ENCODE results near the gene GSG1L. TPM values are rescaled to one million over a fixed set of nuclear protein-coding genes. Genes with fewer than 3 reads are reported as not detected.

GSG1L gene
- total and polyA plus RNA-seq, 2 of the 13 experiments (the other 11 are each of a cell fraction or from before 2014, with no cell fraction given), result not detected

DNA sequence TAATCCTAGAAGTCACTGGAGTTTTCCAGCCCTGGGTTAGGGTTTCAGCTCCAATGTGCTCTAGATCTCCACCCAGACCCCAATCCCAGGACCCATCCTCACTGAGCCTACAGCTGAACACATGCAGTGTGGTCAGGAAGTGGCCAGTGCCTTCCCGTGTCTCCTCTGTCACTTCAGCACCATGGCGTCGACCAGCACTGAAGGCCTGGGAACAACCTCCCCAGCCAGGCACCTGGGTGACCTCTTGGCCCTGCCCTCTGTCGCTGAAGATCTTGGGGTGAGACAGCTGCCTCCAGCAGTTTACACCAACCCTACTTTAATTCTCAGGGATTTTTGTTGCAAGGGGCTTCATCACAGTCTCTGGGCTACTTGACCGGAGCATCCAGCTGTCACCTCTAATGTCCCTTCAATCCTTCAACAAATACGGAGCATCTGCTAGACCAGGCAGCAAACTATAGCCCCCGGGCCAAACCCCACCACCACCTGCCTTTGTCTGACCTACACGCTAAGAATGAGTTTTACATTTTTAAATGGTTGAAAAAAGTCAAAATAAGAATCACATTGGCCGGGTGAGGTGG is 18.0 kb upstream of the GSG1L start (continued):
- no peak for TF ChIP-seq ZBTB8A (CRISPR knock-in tag; IDR thresholded peaks at IDR 0.05; ENCODE audit: borderline replicate concordance, low read depth)
- TF ChIP-seq KLF12 (CRISPR knock-in tag; IDR thresholded peaks at IDR 0.05; ENCODE audit: borderline replicate concordance), result no peak

DNA sequence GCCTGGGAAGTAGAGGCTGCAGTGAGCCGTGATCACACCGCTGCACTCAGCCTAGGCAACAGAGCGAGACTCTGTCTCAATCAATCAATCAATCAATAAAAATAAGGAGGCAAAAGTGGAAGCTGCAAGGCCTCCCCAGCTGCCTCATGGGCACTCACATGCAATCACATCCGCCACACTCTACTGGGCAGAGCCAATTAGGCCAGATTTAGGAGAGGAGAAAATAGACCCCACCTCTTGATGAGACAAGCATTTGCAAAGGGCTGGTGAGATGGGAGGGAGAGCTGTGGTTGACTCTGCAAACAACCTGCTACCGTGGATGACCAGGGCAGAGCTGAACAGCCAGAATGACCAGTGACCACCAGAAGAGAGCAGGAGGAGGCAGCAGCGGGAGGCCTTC is 14.7 kb upstream of the GSG1L start:
- DNase-seq (ENCODE audit: low spot score) (no peak), FAIRE-seq (no peak), ATAC-seq (no peak)
- H3K79me2 ChIP-seq (ENCODE audit: insufficient read depth, low read length), result no peaks in the 10 kb centered on the region
- CTCF ChIA-PET (ENCODE audit: low intra/inter-chr PET ratio, low total read pairs), result no interaction called here
- H3K9ac ChIP-seq (ENCODE audit: insufficient read depth, low read depth, low read length), result no peak overlapping the region
- no peaks in the 10 kb centered on the region for H4K20me1 ChIP-seq (ENCODE audit: insufficient read depth, low read length)
- H3K4me3 ChIP-seq (replicated peaks in 1 of 3; ENCODE audit: insufficient read depth in 1 of 3, low read depth in 2 of 3, low read length in 3 of 3), result no peak overlapping the region
- TF ChIP-seq MBD4 (IDR thresholded peaks at IDR 0.05; ENCODE audit: borderline replicate concordance, low read length) (no peak), ATF1 (CRISPR knock-in tag; IDR thresholded peaks at IDR 0.05) (no peak), KDM3A (CRISPR knock-in tag; IDR thresholded peaks at IDR 0.05; ENCODE audit: low read depth) (no peak), MAF1 (CRISPR knock-in tag; IDR thresholded peaks at IDR 0.05; ENCODE audit: borderline replicate concordance) (no peak), ZNF275 (CRISPR knock-in tag; IDR thresholded peaks at IDR 0.05; ENCODE audit: borderline replicate concordance) (no peak), ZHX1 (CRISPR knock-in tag; IDR thresholded peaks at IDR 0.05; ENCODE audit: low read depth) (no peak)
- TF ChIP-seq, protein P1, sequence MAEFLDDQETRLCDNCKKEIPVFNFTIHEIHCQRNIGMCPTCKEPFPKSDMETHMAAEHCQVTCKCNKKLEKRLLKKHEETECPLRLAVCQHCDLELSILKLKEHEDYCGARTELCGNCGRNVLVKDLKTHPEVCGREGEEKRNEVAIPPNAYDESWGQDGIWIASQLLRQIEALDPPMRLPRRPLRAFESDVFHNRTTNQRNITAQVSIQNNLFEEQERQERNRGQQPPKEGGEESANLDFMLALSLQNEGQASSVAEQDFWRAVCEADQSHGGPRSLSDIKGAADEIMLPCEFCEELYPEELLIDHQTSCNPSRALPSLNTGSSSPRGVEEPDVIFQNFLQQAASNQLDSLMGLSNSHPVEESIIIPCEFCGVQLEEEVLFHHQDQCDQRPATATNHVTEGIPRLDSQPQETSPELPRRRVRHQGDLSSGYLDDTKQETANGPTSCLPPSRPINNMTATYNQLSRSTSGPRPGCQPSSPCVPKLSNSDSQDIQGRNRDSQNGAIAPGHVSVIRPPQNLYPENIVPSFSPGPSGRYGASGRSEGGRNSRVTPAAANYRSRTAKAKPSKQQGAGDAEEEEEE (CRISPR knock-in tag; IDR thresholded peaks at IDR 0.05; ENCODE audit: borderline replicate concordance), result no peak
- no peak overlapping the region for H3K4me2 ChIP-seq (ENCODE audit: low read depth, low read length)
- no peaks in the 10 kb centered on the region for H3K9me3 ChIP-seq (ENCODE audit: low read length)
- no peak overlapping the region for H3K27ac ChIP-seq (ENCODE audit: extremely low read length, insufficient read depth, low read length)
- intact Hi-C loops (cut with micrococcal nuclease; ENCODE audit: unreplicated experiment) (no loop called here), in situ Hi-C loops (cut with HindIII; ENCODE audit: extremely low pct_ligation_motif_present, low pct_unique_long_range_greater_than_20kb) (no loop called here)
- no peaks in the 10 kb centered on the region for H3K4me1 ChIP-seq (ENCODE audit: insufficient read depth, low read length)
- H3K36me3 ChIP-seq (replicated peaks in 1 of 2; ENCODE audit: control insufficient read depth in 1 of 2, insufficient read depth in 2 of 2, low read length in 2 of 2), result no peaks in the 10 kb centered on the region
- BruUV-seq (replicated peaks), result no TSS peak
- peaks cover 3 to 27% of the 10 kb centered on the region in 2 experiments; a peak in 3 of 5 replicates for H3K27me3 ChIP-seq (ENCODE audit: control insufficient read depth in 1 of 2, insufficient read depth in 2 of 2, low read length in 2 of 2)
- 18% methylated on average over 5 of the region's 6 CpGs for WGBS (ENCODE audit: low lambda C conversion rate)
- POLR2A ChIA-PET, result no interaction called here
- no peak overlapping the region for H2AFZ ChIP-seq (ENCODE audit: low read length)

Data from HepG2 (cell line).